HepG2 (cell line): Measurements from ENCODE around the gene NDUFAF8. TPM values are rescaled to one million over a fixed set of nuclear protein-coding genes. Genes with fewer than 3 reads are reported as not detected.
A peak's percentile ranks its signal among the peaks of the same experiment; 100 is the strongest.

Experiments used
- CBX1 ChIP-seq: IDR thresholded peaks from one replicate; pipeline ENCODE4 v1.6.1; 2016; ENCODE audit warnings: antibody characterized with exemption, low read depth
- GPN1 ChIP-seq: sonication (generic); formaldehyde crosslinking; IDR thresholded peaks from 2 replicates; pipeline ENCODE4 v1.5.1; 2020; ENCODE audit warnings: missing genetic modification reagents, borderline replicate concordance
- HINFP ChIP-seq: sonication (generic); formaldehyde crosslinking; IDR thresholded peaks from 2 replicates; pipeline ENCODE4 v1.4.0; 2020; ENCODE audit warnings: low read depth, mild to moderate bottlenecking, missing genetic modification reagents
- KMT2B ChIP-seq: IDR thresholded peaks from 2 replicates; pipeline ENCODE4 v1.6.1; 2016; ENCODE audit warnings: missing genetic modification reagents, missing compliant biosample characterization
- MTA1 ChIP-seq: sonication (generic); formaldehyde crosslinking; IDR thresholded peaks from 2 replicates; pipeline ENCODE4 v1.4.0; 2020; ENCODE audit warnings: missing genetic modification reagents, mild to moderate bottlenecking, borderline replicate concordance
- NONO ChIP-seq, 2 experiments: fragments of 450-650 bp in 1 of 2; sonication (generic) in 1 of 2; formaldehyde crosslinking in 1 of 2; IDR thresholded peaks in 1 of 2; conservative IDR thresholded peaks in 1 of 2; 2 replicates each; pipeline versions ENCODE4 v1.6.1 to v1.8.0; 2017 to 2022; ENCODE audit warnings: mild to moderate bottlenecking in 1 of 2, missing genetic modification reagents in 1 of 2, moderate library complexity in 1 of 2
- ZNF142 ChIP-seq: sonication (generic); formaldehyde crosslinking; IDR thresholded peaks from 2 replicates; pipeline ENCODE4 v1.4.0; 2020; ENCODE audit warnings: missing genetic modification reagents
- ZNF263 ChIP-seq: sonication (generic); formaldehyde crosslinking; IDR thresholded peaks from 2 replicates; pipeline ENCODE4 v1.4.0; 2020; ENCODE audit warnings: missing genetic modification reagents
- ZNF598 ChIP-seq: sonication (generic); formaldehyde crosslinking; IDR thresholded peaks from 2 replicates; pipeline ENCODE4 v1.5.1; 2020; ENCODE audit warnings: mild to moderate bottlenecking, missing genetic modification reagents, borderline replicate concordance
- ZNF724P ChIP-seq: sonication (generic); formaldehyde crosslinking; IDR thresholded peaks from 2 replicates; pipeline ENCODE4 v1.8.0; 2022; ENCODE audit warnings: missing genetic modification reagents, borderline replicate concordance
- ZNF883 ChIP-seq: sonication (generic); formaldehyde crosslinking; IDR thresholded peaks from 2 replicates; pipeline ENCODE4 v1.5.1; 2020; ENCODE audit warnings: mild to moderate bottlenecking, missing genetic modification reagents; ENCODE audit errors: not compliant biosample characterization
- polyA plus RNA-seq, 8 experiments: library from polyadenylated mRNA; depleted of rRNA in 3 of 8; stranded (reverse) in 7 of 8; unstranded in 1 of 8; fragments of >200 nt; fragmentation: Illumina TruSeq in 4 of 8; extraction: Trizol in 4 of 8; gene quantifications; 2 replicates each; pipeline versions ENCODE4 v1.2.1 to v1.2.3, GENCODE V29; 2011 to 2016; ENCODE audit warnings: low read depth in 4 of 8, missing spikeins in 1 of 8, mixed read lengths in 1 of 8; ENCODE audit not compliant: insufficient read depth in 1 of 8
- total RNA-seq, 5 experiments: library from RNA; depleted of rRNA; stranded (reverse); fragments of >200 nt; fragmentation: Illumina TruSeq; extraction: Trizol; gene quantifications; 2 replicates each; pipeline ENCODE4 v1.2.3, GENCODE V29; 2016; ENCODE audit warnings: low read depth in 1 of 5
- TF ChIP-seq, protein P1 (sequence below), 2 experiments: sonication (generic) in 1 of 2; formaldehyde crosslinking in 1 of 2; IDR thresholded peaks; 2 replicates each; pipeline versions ENCODE4 v1.6.1 to v1.9.0; 2014 to 2022; ENCODE audit warnings: antibody characterized with exemption in 1 of 2, borderline replicate concordance in 1 of 2, inconsistent platforms in 1 of 2, low read depth in 1 of 2, missing genetic modification reagents in 1 of 2
- TF ChIP-seq, protein P2 (sequence below): sonication (generic); formaldehyde crosslinking; IDR thresholded peaks from 2 replicates; pipeline ENCODE4 v1.8.0; 2022; ENCODE audit warnings: mild to moderate bottlenecking, missing genetic modification reagents, moderate library complexity

Gene NDUFAF8
- total and polyA plus RNA-seq, 2 of the 13 experiments (the other 11 are each of a cell fraction or from before 2014, with no cell fraction given), result 75.6 to 233 TPM

- peak; percentile 21; the same call in 1 of the 2 replicates for TF ChIP-seq KMT2B (CRISPR knock-in tag)
- TF ChIP-seq ZNF883 (CRISPR knock-in tag), result peak; percentile 64
- peak; percentile 50; the same call in 1 of the 2 replicates for TF ChIP-seq ZNF598 (CRISPR knock-in tag)
- TF ChIP-seq ZNF724P (CRISPR knock-in tag), result 0 out of 2 replicates have a peak, but pooled peaks have one; percentile 48
- peak; percentile 62; the same call in 1 of the 2 replicates for TF ChIP-seq GPN1 (CRISPR knock-in tag)
- TF ChIP-seq, protein P1, sequence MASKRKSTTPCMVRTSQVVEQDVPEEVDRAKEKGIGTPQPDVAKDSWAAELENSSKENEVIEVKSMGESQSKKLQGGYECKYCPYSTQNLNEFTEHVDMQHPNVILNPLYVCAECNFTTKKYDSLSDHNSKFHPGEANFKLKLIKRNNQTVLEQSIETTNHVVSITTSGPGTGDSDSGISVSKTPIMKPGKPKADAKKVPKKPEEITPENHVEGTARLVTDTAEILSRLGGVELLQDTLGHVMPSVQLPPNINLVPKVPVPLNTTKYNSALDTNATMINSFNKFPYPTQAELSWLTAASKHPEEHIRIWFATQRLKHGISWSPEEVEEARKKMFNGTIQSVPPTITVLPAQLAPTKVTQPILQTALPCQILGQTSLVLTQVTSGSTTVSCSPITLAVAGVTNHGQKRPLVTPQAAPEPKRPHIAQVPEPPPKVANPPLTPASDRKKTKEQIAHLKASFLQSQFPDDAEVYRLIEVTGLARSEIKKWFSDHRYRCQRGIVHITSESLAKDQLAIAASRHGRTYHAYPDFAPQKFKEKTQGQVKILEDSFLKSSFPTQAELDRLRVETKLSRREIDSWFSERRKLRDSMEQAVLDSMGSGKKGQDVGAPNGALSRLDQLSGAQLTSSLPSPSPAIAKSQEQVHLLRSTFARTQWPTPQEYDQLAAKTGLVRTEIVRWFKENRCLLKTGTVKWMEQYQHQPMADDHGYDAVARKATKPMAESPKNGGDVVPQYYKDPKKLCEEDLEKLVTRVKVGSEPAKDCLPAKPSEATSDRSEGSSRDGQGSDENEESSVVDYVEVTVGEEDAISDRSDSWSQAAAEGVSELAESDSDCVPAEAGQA (IDR thresholded peaks at IDR 0.05; ENCODE audit: low read depth), result no peak
- TF ChIP-seq, protein P1 (CRISPR knock-in tag; IDR thresholded peaks at IDR 0.05; ENCODE audit: borderline replicate concordance), result 0 out of 2 replicates have a peak, but pooled peaks have one; percentile 58
- TF ChIP-seq, protein P2, sequence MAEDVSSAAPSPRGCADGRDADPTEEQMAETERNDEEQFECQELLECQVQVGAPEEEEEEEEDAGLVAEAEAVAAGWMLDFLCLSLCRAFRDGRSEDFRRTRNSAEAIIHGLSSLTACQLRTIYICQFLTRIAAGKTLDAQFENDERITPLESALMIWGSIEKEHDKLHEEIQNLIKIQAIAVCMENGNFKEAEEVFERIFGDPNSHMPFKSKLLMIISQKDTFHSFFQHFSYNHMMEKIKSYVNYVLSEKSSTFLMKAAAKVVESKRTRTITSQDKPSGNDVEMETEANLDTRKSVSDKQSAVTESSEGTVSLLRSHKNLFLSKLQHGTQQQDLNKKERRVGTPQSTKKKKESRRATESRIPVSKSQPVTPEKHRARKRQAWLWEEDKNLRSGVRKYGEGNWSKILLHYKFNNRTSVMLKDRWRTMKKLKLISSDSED (CRISPR knock-in tag), result 0 out of 2 replicates have a peak, but pooled peaks have one; percentile 66
- 0 out of 2 replicates have a peak, but pooled peaks have one; percentile 7 for TF ChIP-seq HINFP (CRISPR knock-in tag)
- TF ChIP-seq MTA1, result 0 out of 2 replicates have a peak, but pooled peaks have one; percentile 63
- no peak for TF ChIP-seq CBX1
- peak; percentile 86 for TF ChIP-seq ZNF263 (CRISPR knock-in tag)
- TF ChIP-seq NONO (IDR thresholded peaks at IDR 0.05), result no peak
- peak; percentile 68 for TF ChIP-seq NONO (CRISPR knock-in tag; conservative IDR thresholded peaks at IDR 0.05)
- TF ChIP-seq ZNF142, result peak; percentile 62; the same call in 1 of the 2 replicates
These were observed 666 bp upstream of the NDUFAF8 start (continued) for GRCh38 chr17:81238490-81238814.
